ENCODE results near the gene CRYL1. TPM values are rescaled to one million over a fixed set of nuclear protein-coding genes. Genes with fewer than 3 reads are reported as not detected.

CRYL1 gene
- total and polyA plus RNA-seq, 2 of the 13 experiments (the other 11 are each of a cell fraction or from before 2014, with no cell fraction given), result 57.2 to 115 TPM

- TF ChIP-seq ZBTB40 (IDR thresholded peaks at IDR 0.05) (no peak), ZBTB40 (CRISPR knock-in tag; IDR thresholded peaks at IDR 0.05) (peak; percentile 68), ZSCAN29 (CRISPR knock-in tag; conservative IDR thresholded peaks at IDR 0.05) (no peak), HMG20A (CRISPR knock-in tag; IDR thresholded peaks at IDR 0.05; ENCODE audit: borderline replicate concordance) (no peak), DRAP1 (CRISPR knock-in tag; IDR thresholded peaks at IDR 0.05) (peak; percentile 41), JUN (CRISPR knock-in tag; IDR thresholded peaks at IDR 0.05) (no peak), ATF7-NPFF (CRISPR knock-in tag; IDR thresholded peaks at IDR 0.05; ENCODE audit: low read depth) (peak; percentile 78), NFRKB (IDR thresholded peaks at IDR 0.05) (no peak), ZNF205 (CRISPR knock-in tag; IDR thresholded peaks at IDR 0.05) (no peak), IRX3 (CRISPR knock-in tag; IDR thresholded peaks at IDR 0.05; ENCODE audit: borderline replicate concordance, low read depth) (peak; percentile 50; the same call in 1 of the 2 replicates), AGO2 (optimal IDR thresholded peaks at IDR 0.05; ENCODE audit: low read depth, low read length) (peak; percentile 89), NR1H2 (CRISPR knock-in tag; IDR thresholded peaks at IDR 0.05; ENCODE audit: borderline replicate concordance, low read depth) (no peak), ARNT2 (CRISPR knock-in tag; IDR thresholded peaks at IDR 0.05; ENCODE audit: low read depth) (peak; percentile 74; the same call in 1 of the 2 replicates), ZNF558 (CRISPR knock-in tag; IDR thresholded peaks at IDR 0.05; ENCODE audit: borderline replicate concordance) (0 out of 2 replicates have a peak, but pooled peaks have one; percentile 49), SIX1 (CRISPR knock-in tag; IDR thresholded peaks at IDR 0.05; ENCODE audit: borderline replicate concordance) (no peak), NONO (IDR thresholded peaks at IDR 0.05) (no peak), NONO (CRISPR knock-in tag; conservative IDR thresholded peaks at IDR 0.05) (peak; percentile 76), STAG1 (CRISPR knock-in tag; IDR thresholded peaks at IDR 0.05) (0 out of 2 replicates have a peak, but pooled peaks have one; percentile 3), ZNF546 (CRISPR knock-in tag; conservative IDR thresholded peaks at IDR 0.05) (no peak; the same call in 1 of the 2 replicates), ZFAT (CRISPR knock-in tag; conservative IDR thresholded peaks at IDR 0.05) (no peak), PHF20 (CRISPR knock-in tag; IDR thresholded peaks at IDR 0.05) (peak; percentile 49)
These were observed 41.5 kb upstream of the CRYL1 start, which contains the start of gene IFT88 (continued) for GRCh38 chr13:20566898-20567874.

All from HepG2 (cell line).